Right forelimb (tissue), 1 donor: Measurements from ENCODE around the gene MLKL.

Source experiments
- DNase-seq: peaks from one replicate; pipeline ENCODE4 v3.0.0-alpha.2; 2018

The MLKL gene

DNA sequence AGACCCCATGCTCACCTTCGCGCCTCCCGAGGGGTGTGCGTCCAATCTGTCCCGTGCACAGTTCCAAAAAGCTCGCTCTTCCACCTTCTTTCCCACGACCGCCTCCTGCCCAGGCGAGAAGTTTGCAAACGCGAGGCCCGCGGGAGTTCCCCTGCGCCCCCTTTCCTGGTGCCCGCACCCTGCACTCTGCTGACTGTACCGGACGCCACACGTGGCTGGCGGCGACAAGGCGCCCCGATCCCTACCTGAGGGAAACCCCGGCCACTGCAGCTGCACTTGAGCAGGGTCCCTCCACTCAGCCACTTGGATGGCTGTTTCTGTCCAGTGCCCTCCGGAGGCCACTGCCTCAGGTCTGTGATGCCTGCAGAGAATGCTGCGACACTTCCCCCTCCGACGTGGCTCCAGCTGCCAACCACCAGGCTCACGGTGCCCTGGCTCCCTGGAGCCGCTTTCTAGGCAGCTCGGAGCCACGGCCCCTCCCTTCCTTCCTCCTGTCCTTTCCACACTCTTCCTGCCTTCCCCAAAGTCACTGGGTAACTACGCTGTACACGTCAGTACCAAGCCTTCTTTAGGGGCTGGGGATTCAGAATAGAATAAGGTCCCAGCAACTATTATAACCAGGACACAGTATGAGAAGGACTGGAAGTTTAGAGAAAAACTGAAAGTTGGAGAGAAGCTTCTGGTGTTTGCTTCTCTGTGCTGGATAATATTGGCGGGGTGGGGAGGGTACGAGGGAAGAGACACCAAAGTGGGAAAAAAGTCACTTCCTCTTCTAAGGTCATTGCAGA is at the start of gene MLKL:
Gene MLKL, minus strand, starts transcription at position 425 of the 788 bp plus-strand sequence. CDS start 5,105 bp downstream, outside the sequence.
- DNase-seq: peak; percentile 68

DNA sequence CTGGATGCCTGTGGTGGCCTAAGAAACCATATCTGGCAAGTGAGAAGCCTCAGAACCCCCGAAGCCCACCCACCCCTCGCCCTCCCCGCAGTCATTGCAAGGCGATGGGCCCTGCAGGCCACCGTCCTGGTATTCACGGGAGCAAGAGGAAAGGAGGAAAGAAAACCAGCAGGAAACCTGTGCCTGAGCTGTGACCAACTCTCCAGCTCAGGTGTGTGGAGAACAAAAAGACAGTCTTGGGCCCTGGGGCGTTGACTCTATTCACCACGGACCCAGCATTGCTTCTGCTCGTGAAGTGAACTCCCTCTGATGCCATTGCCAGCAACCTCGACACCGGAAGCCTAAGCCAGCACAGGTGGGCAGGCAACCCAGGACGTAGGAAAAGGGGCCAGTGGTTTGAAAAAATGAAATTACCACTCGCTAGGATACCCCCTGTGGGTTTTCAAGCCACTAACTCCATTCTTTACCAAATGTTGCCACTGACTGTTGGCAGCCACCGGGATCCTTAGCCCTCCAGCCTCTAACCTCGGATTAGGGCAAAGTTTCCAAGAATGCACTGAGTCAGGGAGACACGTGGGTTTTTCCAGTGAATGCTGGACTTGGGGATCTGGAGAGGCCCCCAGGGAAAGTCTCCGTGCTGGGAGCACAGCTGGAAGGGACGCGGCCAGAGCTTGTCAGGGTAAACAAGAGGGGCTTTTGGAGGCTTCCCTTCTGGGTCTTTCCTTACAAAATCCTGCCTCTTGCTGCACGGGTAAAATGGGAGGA is 48.8 kb upstream of the MLKL start:
- no peak for DNase-seq

DNA sequence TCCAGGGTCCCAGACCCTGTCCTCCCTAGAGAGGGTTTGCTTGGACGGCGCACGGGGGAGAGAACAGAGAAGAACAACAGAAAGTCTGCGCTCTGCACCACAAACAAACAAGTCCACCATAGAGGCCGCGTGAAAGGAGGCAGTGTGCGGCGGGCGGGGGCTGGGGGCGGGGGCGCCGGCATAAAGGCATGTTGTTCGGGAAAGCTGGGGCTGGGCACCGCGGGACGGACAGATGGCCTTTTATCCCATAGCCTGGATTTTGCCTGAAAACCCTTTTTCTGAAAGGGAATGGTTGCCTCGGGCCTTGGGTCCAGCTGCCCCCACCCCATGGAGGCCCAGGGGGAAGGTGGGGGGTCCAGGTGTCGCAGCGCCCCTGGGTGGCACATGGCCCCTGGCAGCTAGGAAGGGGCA is 48.0 kb upstream of the MLKL start:
- no peak for DNase-seq

DNA sequence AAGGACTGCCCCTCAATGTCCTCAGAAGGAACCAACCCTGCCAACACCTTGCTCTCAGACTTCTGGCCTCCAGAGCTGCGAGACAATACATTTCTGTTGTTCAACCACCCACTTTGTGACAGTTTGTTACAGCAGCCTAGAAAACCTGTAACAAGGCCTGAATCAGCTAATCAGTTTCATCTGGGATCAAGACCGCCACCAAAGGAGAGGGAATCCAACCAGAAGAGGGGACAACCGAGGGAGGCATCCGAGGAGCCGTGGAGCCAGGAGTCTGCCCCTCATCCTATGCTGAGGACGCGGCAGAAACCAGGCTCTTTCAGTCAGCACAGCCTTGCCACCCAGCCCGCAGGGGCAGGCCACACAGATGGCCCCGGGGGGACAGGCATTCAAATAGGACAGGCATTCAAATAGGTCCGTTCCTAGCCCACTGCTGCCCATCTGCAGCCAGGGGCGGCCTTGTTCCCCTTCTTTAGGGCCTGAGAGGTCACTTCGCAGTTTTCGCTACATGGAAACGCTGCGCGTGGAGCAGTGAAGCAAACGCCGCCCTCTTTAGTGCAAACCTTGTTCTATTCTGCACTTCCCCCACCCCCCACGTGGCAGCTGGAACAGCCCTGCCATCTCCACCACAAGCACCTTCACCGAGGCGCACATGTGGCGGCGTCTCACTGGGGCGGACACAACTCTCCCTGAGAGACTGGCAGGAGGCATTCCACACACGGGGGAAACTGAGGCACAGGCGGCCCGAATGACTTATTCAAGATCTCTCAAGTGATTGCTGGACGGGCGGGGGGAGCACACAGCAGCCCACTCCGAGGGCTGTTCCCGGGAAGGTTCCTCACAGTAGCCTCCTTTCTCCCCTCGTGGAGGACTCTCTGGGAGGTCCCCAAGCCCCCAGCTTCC is 47.3 kb upstream of the MLKL start:
- no peak for DNase-seq

DNA sequence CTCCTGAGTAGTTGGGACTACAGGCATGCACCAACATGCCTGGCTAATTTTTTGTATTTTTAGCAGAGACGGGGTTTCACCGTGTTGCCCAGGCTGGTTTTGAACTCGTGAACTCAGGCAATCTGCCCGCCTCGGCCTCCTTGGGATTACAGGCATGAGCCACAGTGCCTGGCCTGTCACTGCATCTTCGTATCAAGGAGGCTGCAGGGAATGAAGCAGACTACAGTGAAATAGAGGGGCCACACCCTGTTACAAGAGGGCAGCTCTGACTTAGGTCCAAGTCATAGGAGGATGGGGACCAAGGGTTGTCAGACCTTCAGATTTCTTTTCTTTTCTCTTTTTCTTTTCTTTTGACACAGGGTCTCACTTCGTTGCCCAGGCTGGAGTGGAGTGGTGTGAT is 45.3 kb upstream of the MLKL start:
- DNase-seq: no peak

DNA sequence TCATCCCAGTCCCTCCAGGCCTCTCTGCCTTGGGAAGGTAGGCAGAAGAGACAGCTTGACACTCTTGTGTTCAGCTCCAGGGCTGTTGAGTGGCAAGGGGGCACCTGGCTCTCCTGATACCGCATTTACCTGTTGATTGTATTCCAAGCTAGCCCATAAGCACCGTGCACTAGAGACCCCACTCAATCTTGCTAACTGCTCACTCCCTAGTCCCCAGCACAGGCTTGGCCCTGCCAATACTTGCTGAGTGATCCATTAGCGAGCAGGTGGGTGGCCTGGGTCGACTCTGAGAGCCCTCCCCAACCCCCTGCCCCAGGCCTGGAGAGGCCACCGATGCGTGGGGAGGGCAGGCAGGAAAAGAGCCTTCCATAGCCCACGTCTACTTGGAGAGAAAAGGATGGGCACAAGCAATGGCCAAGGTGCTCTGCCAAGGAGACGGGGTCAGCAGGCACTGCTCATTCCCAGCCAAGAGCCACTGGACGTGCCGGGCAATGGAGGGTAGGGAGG is 44.5 kb upstream of the MLKL start:
- DNase-seq: no peak

DNA sequence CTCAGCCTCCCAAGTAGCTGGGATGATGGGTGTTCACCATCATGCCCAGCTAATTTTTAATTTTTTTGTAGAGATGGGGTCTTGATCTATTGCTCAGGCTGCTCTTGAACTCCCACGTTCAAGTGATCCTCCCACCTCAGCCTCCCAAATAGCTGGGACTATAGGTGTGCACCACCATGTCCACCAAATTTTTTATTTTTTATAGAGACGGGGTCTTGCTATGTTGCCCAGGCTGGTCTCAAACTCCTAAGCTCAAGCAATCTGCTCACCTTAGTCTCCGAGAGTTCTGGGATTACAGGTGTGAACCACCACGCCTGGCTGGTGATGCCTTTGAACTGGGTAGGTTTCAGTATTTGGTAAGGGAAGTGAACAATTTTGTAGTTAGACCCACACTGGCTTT is 43.9 kb upstream of the MLKL start:
- no peak for DNase-seq

DNA sequence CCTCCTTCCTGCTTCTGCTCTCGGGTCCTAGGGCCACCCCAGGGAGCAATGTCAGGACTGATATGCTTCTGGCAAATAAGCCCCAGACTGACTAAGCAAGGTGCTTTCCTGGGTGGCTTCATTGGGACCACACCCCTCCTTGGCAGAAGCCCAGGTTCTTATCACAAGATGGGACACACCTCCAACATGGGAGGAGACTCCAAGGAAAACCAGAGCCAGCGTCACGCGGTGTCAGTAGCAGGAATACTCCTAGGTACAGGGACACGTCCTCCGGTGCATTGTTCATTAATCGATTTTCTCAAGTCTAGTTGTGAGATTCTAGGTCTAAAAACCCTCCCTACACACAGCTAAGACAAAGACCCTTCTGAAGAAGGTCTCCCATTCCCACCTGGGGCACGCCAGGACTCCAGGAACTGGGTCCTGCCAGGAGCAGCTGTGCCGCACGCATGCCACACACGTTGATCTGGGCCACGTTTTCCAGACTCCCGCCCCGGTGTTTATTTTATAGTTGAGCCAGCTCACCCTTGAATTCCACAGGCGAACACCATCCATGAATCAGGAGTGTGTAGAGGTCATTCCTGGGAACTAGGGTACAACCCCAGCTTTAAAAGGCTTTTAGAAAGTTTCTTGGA is 43.1 kb upstream of the MLKL start:
- no peak for DNase-seq

DNA sequence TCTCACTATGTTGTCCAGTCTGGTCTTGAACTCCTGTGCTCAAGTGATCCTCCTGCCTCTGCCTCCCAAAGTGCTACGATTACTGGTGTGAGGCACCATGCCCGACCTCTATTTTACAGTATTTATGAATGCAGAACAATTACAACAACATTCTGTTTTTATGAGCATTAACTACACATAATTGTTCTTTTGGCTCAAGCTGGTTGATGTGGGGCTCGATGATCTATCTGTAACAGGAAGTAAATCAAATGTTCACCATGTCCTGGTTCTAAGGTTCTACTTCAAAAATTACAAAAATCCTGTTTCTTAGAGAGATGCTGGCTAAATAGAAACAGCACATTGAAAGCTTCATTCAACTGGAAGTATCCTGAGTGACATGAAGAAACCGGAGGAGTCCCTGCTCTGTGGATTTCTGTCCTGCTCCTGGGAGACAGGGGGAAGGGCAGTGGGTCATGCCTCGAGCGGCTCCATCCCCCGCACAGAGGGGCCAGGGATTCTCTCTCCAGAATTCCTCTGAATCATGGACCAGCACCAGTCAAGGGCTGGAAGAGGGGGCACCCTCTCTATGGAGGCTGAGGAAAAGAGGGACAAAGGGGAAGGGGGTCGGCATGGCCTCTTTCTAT is 42.5 kb upstream of the MLKL start:
- no peak for DNase-seq

DNA sequence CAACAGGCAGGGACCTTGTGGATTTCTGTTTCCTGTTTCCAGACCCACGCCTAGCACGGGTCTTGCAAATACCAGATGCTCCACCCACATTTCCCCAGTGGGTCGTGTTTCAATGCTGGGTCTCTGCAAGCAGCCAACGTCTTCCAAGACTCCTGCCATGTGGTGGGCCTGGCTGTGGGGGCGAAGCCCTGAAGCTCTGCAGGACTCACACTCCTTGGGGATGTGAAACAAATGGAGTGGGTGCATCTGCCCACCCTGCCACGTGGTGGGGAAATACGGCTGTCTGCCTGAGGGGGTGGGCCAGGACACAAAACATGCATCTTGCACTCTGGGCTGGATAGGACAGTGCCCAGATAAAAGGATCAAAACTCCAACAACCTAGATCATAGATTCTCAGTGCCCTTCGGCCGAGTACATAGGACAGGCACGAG is 41.4 kb upstream of the MLKL start:
- no peak for DNase-seq

DNA sequence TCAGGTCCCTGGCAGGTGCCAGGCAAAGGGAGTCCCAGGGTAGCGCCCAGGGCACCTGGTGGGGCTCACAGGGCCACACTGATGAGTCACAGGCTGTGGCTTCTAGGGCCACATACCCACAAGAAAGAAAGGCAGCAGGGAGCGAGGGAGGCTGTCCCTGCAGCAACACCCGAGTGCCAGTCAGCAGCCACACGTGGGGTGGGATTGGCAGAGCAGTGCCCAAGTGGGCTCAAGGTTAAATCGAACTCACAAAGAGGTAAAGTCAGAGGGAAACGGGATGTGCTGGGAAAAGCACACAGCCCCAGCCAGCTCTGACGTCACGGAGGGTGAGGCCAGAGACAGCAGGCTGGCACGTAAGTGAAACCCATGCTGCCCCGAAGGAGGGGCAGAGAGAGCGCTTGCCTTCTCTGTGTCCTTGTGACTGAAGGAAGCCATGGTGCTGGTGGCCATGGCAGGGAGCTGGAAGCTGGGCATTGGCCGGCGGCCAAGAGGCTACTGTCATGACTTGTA is 40.2 kb upstream of the MLKL start:
- DNase-seq: no peak

DNA sequence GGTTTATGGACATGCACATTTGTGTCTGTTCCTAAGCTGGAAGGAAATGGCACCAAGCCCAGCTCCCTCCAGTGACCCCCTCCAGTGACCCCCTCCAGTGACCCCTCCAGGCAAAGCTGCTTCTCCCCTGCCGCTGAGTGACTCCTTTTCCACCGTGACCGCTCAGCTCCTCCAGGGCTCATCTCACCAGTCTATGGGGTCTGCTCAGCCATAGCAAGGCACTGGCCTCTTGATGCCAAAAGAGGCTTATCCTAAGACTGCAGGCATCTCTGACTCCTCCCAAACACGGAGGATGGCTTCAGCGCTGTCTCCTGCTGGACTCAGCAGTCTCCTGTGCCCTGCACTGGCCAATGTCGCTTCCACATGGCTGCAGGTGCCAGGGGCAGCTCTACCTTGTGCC is 38.6 kb upstream of the MLKL start:
- no peak for DNase-seq

DNA sequence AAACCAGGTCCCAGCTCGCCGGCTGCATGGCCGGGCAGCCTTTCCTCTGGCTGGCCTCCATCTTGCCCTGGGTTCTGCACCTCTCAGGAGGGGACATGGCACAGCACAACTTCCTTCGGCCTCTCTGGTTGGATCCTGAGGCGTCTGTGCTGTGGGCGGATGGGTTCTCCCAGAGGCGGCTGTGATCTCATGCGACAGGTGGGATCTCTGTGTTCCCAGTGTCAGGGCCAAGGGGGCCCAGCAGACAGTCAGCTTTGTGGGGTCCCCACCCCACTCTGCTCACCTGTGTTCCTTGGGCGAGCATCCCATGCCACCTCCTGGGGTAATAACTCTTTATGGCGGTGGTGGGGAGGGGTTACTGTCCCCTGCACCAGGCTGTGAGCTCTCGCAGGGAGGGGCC is 38.2 kb upstream of the MLKL start:
- DNase-seq: no peak

DNA sequence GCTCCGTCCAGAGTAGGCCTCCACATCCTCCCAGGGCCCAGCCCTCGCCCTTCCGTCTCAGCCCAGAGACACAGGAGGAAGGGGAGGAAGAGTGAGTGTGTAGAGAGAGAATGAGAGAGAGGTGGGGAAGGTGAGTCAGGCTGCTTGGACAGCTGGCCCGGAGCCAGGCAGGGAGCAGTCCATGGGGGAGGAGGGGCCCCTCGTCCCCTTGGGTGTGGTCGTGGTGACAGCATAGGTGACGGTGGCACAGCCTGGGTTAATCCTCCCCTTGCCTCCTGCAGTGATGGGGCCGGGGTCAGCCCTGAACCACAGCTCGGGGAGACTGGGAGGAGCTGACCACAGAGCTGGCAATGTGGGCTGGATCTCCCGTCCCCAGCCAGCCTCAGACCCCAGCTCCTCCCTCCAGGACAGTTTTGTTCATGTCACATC is 37.5 kb upstream of the MLKL start:
- DNase-seq: no peak

DNA sequence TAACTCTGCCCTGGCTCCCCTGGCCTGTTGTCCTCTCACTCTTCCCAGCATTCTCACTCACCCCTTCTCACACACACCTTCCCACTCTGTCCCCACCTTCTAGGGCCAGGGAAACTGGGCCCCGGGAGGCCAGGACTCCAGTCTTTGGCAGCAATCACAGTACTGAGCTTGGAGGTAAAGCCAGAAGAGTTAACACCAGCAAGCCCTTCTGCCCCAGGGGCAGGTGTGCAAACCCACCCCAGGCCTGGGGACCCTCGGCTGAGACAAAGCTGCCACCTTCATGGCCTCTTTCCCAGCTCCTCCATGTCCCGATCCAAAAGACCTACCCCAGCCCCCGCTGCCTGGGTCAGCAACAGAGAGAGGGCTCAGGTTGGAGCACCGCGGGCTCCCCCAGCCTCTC is 36.9 kb upstream of the MLKL start:
- DNase-seq: no peak

DNA sequence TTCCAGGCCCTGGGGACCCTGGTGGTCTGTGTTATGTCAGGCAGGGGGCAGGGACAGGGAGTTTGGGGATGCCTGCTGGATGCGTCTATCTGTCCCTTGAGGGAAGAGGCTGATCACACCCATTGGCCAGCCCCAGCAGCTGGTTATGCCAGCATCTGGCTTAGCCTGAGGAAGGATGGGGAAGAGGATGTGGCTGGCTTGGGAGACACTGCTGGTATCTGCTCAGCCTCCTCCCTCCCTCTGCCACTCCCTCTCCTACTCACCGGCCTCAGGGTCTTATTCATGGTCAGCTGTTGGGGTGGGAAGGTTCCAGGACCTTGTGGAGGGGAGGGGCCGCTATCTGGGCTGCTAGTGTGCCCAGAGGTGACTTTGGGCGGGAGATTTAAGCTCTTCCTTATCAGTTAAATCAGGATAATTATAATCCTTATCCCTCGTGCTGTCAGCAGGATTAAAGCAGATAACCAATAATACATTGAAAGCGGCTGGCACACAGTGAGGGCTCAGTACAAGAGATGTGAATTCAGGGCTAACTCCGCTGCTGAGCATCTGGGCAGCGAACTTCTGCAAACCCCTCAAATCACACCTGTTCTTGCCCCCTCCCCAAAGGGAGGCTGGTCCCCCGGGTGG is 36.0 kb upstream of the MLKL start:
- DNase-seq: no peak

DNA sequence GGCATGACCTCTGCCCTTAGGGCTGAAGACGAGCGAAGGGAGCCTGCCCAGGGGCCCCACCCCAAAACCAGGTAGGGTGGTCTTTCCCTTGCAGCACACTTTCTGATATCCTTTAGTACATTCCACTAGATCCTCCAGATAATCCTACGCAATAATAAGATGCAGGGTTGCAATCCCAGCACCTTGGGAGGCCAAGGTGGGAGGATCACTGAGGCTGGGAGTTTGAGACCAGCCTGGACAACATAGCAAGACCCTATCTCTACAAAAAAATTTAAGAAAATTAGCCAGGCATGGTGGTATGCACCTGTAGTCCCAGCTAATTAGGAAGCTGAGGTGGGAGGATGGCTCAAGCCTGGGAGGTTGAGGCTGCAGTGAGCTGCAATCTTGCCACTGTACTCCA is 34.9 kb upstream of the MLKL start:
- DNase-seq: no peak

DNA sequence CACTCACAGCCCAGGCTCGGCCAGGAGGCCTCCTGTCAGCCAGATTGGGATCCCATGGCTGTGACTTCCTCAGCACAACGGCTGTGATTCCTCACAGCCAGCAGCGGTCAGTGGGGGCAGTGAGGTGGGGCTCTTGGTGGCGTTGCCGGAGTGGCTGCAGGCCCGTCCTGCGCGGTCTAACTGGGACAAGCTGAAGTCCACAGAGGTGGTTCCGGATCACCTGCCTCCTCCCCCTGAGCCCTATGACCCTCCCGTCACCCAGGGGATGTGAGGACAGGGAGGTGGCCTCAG is 34.4 kb upstream of the MLKL start:
- DNase-seq: no peak

DNA sequence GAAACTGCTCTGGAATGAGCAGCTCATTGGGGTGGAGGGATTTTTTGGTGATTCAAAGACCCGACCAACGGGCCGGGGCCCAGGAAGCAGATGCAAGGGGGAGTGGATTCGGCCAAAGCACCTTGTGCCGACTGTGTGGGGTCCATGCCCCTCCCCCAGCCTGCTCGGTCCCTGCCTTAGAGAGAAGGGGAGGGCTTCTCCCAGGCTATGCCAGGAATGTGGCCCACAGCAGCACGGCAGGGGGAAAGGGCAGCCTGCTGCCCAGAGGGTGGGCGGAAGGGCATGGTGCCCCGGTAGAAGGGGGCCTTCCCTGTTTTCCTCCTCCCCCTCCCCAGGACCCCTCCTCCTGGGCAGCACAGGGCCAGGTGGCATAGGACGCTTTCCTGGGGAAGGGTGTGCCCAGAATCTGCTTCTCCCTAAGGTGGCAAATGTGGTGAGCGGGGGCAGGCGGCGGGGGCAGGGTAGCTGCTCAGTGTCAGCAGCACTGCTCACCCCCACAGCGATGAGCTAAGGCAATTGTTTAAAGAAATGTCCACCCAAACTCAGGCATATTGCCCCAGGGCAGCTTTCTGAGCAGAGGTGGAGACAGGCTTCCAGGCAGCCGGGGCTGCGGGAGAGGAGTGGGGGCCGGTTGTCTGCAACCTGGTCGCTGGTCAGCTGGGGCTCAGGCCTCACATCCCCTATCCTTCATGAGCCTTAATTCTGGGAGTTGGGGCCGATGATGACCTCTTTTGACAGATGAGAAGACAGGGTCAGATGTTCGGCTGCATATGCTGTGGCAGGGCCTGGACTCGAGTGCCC is 33.9 kb upstream of the MLKL start:
- DNase-seq: no peak

DNA sequence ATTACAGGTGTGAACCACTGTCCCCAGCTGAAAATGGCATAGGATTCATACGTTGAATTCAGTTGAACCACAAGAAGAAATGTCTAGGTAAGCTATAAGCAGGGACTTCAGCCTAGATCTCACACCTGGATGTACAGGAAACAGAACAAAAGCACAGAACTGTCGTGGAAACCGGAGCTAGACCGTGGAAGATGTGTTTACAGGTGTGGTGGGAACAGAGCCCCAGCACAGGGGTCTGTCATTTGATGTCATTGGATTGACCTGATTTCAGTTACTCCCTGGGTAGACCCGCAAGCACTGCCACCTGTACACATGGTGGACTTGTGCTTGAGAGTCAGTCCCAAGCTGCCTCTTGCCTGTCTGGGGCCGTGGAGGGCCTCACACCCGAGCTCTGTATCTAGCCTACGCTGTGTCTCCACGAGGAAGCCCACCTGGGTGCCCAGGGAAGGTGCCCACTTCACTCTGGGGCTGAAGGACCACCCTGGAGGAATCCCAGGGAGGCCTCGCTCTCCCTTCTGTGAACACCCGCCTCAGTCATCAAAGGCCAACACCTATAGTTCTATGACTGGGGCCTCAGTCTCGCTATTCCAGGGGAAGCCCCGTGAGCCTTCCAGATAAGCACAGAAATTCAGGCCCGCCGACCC is 32.2 kb upstream of the MLKL start:
- no peak for DNase-seq
